GM23338 (cell line): ENCODE measurements around the gene ASPHD2. TPM values are rescaled to one million over a fixed set of nuclear protein-coding genes. Genes with fewer than 3 reads are reported as not detected.

Source experiments
- ATAC-seq: fragments of 200-7000 bp; cut with Tn5 transposase; 3 replicates; pipeline ENCODE4 v1.9.1; 2020
- DNase-seq: peaks from one replicate; pipeline ENCODE4 v3.0.0-alpha.2; 2015; ENCODE audit warnings: low spot score
- H2AFZ ChIP-seq: fragments of 200-600 bp; sonication (generic); 2 replicates; pipeline ENCODE4 v1.8.0; 2016; ENCODE audit warnings: antibody characterized with exemption, mild to moderate bottlenecking, moderate library complexity
- H3F3A ChIP-seq: fragments of 200-600 bp; sonication (generic); replicated peaks from 2 replicates; pipeline ENCODE4 v1.8.0; 2017; ENCODE audit warnings: antibody characterized with exemption, mixed run types, low read depth
- H3K27ac ChIP-seq: fragments of 200-600 bp; sonication (generic); 2 replicates; pipeline ENCODE4 v1.6.1; 2016; ENCODE audit warnings: low read depth
- H3K27me3 ChIP-seq: fragments of 200-600 bp; sonication (generic); 2 replicates; pipeline ENCODE4 v1.8.0; 2016; ENCODE audit warnings: mild to moderate bottlenecking, mixed run types, moderate library complexity; ENCODE audit not compliant: insufficient read depth
- H3K36me3 ChIP-seq: fragments of 200-600 bp; sonication (generic); 2 replicates; pipeline ENCODE4 v1.8.0; 2016; ENCODE audit warnings: mild to moderate bottlenecking; ENCODE audit not compliant: insufficient read depth
- H3K4me1 ChIP-seq: fragments of 200-600 bp; sonication (generic); 2 replicates; pipeline ENCODE4 v1.8.0; 2016; ENCODE audit warnings: mild to moderate bottlenecking, moderate library complexity; ENCODE audit not compliant: insufficient read depth
- H3K4me2 ChIP-seq: fragments of 200-600 bp; sonication (generic); 2 replicates; pipeline ENCODE4 v1.7.1; 2017; ENCODE audit warnings: mixed run types
- H3K4me3 ChIP-seq: fragments of 200-600 bp; sonication (generic); 2 replicates; pipeline ENCODE4 v1.6.1; 2016; ENCODE audit warnings: mixed run types
- H3K79me2 ChIP-seq: fragments of 200-600 bp; sonication (generic); replicated peaks from 2 replicates; pipeline ENCODE4 v1.8.0; 2017; ENCODE audit warnings: mild to moderate bottlenecking; ENCODE audit not compliant: insufficient read depth
- H3K9me2 ChIP-seq: fragments of 200-600 bp; sonication (generic); 2 replicates; pipeline ENCODE4 v1.8.0; 2017; ENCODE audit not compliant: insufficient read depth
- H4K20me1 ChIP-seq: fragments of 200-600 bp; sonication (generic); replicated peaks from 2 replicates; pipeline ENCODE4 v1.8.0; 2017; ENCODE audit warnings: mild to moderate bottlenecking; ENCODE audit not compliant: insufficient read depth
- H3K27ac Mint-ChIP-seq: 2 replicates; pipeline ENCODE4 v1.8.0; 2020; ENCODE audit warnings: inconsistent platforms, mild to moderate bottlenecking, moderate library complexity, mixed read lengths
- H3K27me3 Mint-ChIP-seq: 3 replicates; pipeline ENCODE4 v1.8.0; 2022; ENCODE audit warnings: low read depth, mild to moderate bottlenecking, moderate library complexity, mixed read lengths, inconsistent platforms; ENCODE audit not compliant: insufficient read depth, poor library complexity
- H3K36me3 Mint-ChIP-seq: 3 replicates; pipeline ENCODE4 v1.8.0; 2021; ENCODE audit warnings: low read depth, mild to moderate bottlenecking, inconsistent platforms, moderate library complexity, mixed read lengths
- H3K4me1 Mint-ChIP-seq: 3 replicates; pipeline ENCODE4 v1.8.0; 2020; ENCODE audit warnings: mild to moderate bottlenecking, inconsistent platforms, mixed read lengths
- H3K4me3 Mint-ChIP-seq: 3 replicates; pipeline ENCODE4 v1.8.0; 2021; ENCODE audit warnings: moderate library complexity, mild to moderate bottlenecking, inconsistent platforms, mixed read lengths
- H3K9me3 Mint-ChIP-seq: 3 replicates; pipeline ENCODE4 v1.8.0; 2020; ENCODE audit warnings: moderate library complexity, mild to moderate bottlenecking, inconsistent platforms, mixed read lengths
- CREB1 ChIP-seq: fragments of 250-450 bp; sonication (Bioruptor Pico); IDR thresholded peaks from 2 replicates; pipeline ENCODE4 v1.5.0; 2020; ENCODE audit warnings: low read depth, mild to moderate bottlenecking, moderate library complexity
- CTCF ChIP-seq, 2 experiments: fragments of 200-600 bp in 1 of 2; sonication (generic) in 1 of 2; conservative IDR thresholded peaks; 2 replicates each; pipeline versions ENCODE4 v1.5.1 to v1.6.1; 2016 to 2017; ENCODE audit warnings: antibody characterized with exemption in 2 of 2, low read depth in 2 of 2, mild to moderate bottlenecking in 2 of 2, moderate library complexity in 1 of 2
- ETS1 ChIP-seq: IDR thresholded peaks from 2 replicates; pipeline ENCODE4 v1.6.1; 2016; ENCODE audit warnings: antibody characterized with exemption
- EZH2 ChIP-seq: fragments of 200-600 bp; sonication (generic); IDR thresholded peaks from one replicate; pipeline ENCODE4 v1.8.0; 2017; ENCODE audit warnings: antibody characterized with exemption, mild to moderate bottlenecking, low read depth; ENCODE audit not compliant: unreplicated experiment
- EZH2phosphoT487 ChIP-seq: fragments of 200-600 bp; sonication (generic); IDR thresholded peaks from one replicate; pipeline ENCODE4 v1.8.1; 2018; ENCODE audit warnings: antibody characterized with exemption; ENCODE audit not compliant: unreplicated experiment
- JUNB ChIP-seq: IDR thresholded peaks from one replicate; pipeline ENCODE4 v1.6.1; 2016; ENCODE audit warnings: antibody characterized with exemption; ENCODE audit not compliant: unreplicated experiment
- NANOG ChIP-seq: IDR thresholded peaks from 2 replicates; pipeline ENCODE4 v1.6.1; 2016; ENCODE audit warnings: antibody characterized with exemption, borderline replicate concordance
- POLR2AphosphoS5 ChIP-seq: IDR thresholded peaks from 2 replicates; pipeline ENCODE4 v1.6.1; 2016; ENCODE audit warnings: antibody characterized with exemption, low read depth
- REST ChIP-seq: IDR thresholded peaks from one replicate; pipeline ENCODE4 v1.6.1; 2018; ENCODE audit warnings: antibody characterized with exemption; ENCODE audit not compliant: unreplicated experiment
- STAT1 ChIP-seq: IDR thresholded peaks from one replicate; pipeline ENCODE4 v1.6.1; 2016; ENCODE audit warnings: antibody characterized with exemption; ENCODE audit not compliant: unreplicated experiment
- ZNF114 ChIP-seq: fragments of 250-450 bp; sonication (Bioruptor Pico); IDR thresholded peaks from 2 replicates; pipeline ENCODE4 v1.5.0; 2020; ENCODE audit warnings: mild to moderate bottlenecking, moderate library complexity
- ZNF331 ChIP-seq: fragments of 250-450 bp; sonication (Bioruptor Pico); IDR thresholded peaks from 2 replicates; pipeline ENCODE4 v1.5.0; 2020; ENCODE audit warnings: low read depth, mild to moderate bottlenecking, moderate library complexity
- long read RNA-seq: library from polyadenylated mRNA; unstranded; transcript quantifications from one replicate; pipeline ENCODE4 v2.0.0, GENCODE V29; 2020; ENCODE audit not compliant: unreplicated experiment
- polyA plus RNA-seq: library from polyadenylated mRNA; unstranded; fragments of >200 nt; fragmentation: Nextera tagmentation; extraction: Ambion mirVana; gene quantifications from 2 replicates; pipeline ENCODE4 v1.2.1, GENCODE V29; 2016
- total RNA-seq: library from RNA; depleted of rRNA; stranded (reverse); fragments of >200 nt; shearing (Covaris generic); gene quantifications from 2 replicates; pipeline ENCODE4 v1.2.3, GENCODE V29; 2014; rRNA removed

ASPHD2 gene
- total RNA-seq, result 9.3 and 10.0 TPM in 2 replicates
- 6.0 and 8.3 TPM in 2 replicates for polyA plus RNA-seq
- long read RNA-seq, partial matches to known transcripts, result 0 of 3 reads
- long read RNA-seq, other reads (novel, unspliced or antisense), result 3 of 3 reads

- DNase-seq, result peak; percentile 84
- peaks cover 17% of the 10 kb centered on the region for H3K4me1 Mint-ChIP-seq
- Histone ChIP-seq H3K79me2 (no peaks in the 10 kb centered on the region; the same call in 1 of the 2 replicates), H4K20me1 (no peaks in the 10 kb centered on the region; the same call in none of the 2 replicates), H3F3A (peaks cover 8% of the 10 kb centered on the region), H3K27me3 (peaks cover 24% of the 10 kb centered on the region), H2AFZ (peak within 1 kb of the TSS; percentile 100), H3K4me3 (peak within 1 kb of the TSS; percentile 95), H3K36me3 (no peaks in the 10 kb centered on the region), H3K4me2 (peak within 1 kb of the TSS; percentile 100), H3K27ac (no peak within 1 kb of the TSS; the same call in 1 of the 2 replicates), H3K4me1 (peaks cover 12% of the 10 kb centered on the region; the same call in 1 of the 2 replicates), H3K9me2 (0 out of 2 replicates have a peak, but pooled peaks cover 3% of the 10 kb centered on the region)
- peak within 1 kb of the TSS; percentile 93 for H3K27ac Mint-ChIP-seq
- TF ChIP-seq POLR2AphosphoS5 (peak; percentile 80), CREB1 (CRISPR knock-in tag) (no peak)
- peaks cover 3% of the 10 kb centered on the region; the same call in 2 of the 3 replicates for H3K9me3 Mint-ChIP-seq
- peaks cover 6% of the 10 kb centered on the region; the same call in 2 of the 3 replicates for H3K36me3 Mint-ChIP-seq
- peak; percentile 91 for ATAC-seq
- H3K4me3 Mint-ChIP-seq, result peak within 1 kb of the TSS; percentile 98
- peaks cover 22% of the 10 kb centered on the region for H3K27me3 Mint-ChIP-seq
Measured at GRCh38 chr22:26428515-26429457, at the start of gene ASPHD2. Gene ASPHD2, plus strand, starts transcription at chr22:26429260. Its CDS starts 4,356 bp downstream, at chr22:26433616.

GRCh38 chr22:26380072-26380830 lies 48.8 kb upstream of the ASPHD2 start:
- DNase-seq (no peak), ATAC-seq (no peak)
- no peak overlapping the region for H3K27ac ChIP-seq
- no peaks in the 10 kb centered on the region for H3K79me2 ChIP-seq
- H4K20me1 ChIP-seq, result no peaks in the 10 kb centered on the region; the same call in 1 of the 2 replicates
- 0 out of 2 replicates have a peak overlapping the region, but pooled peaks have one; percentile 18 for H2AFZ ChIP-seq
- H3K27ac Mint-ChIP-seq, result no peak overlapping the region
- no peak overlapping the region for H3K4me3 Mint-ChIP-seq
- no peaks in the 10 kb centered on the region for H3F3A ChIP-seq
- H3K27me3 Mint-ChIP-seq, result no peaks in the 10 kb centered on the region
- H3K4me1 Mint-ChIP-seq, result peaks cover 13% of the 10 kb centered on the region; the same call in 2 of the 3 replicates
- H3K4me2 ChIP-seq, result no peak overlapping the region
- no peak overlapping the region for H3K4me3 ChIP-seq
- no peaks in the 10 kb centered on the region for H3K27me3 ChIP-seq
- H3K36me3 Mint-ChIP-seq, result no peaks in the 10 kb centered on the region
- no peaks in the 10 kb centered on the region for H3K36me3 ChIP-seq
- H3K9me3 Mint-ChIP-seq, result no peaks in the 10 kb centered on the region
- H3K9me2 ChIP-seq, result no peaks in the 10 kb centered on the region
- peaks cover 9% of the 10 kb centered on the region; the same call in 1 of the 2 replicates for H3K4me1 ChIP-seq
- TF ChIP-seq REST, result no peak
- no peak for TF ChIP-seq POLR2AphosphoS5
- TF ChIP-seq ZNF114 (CRISPR knock-in tag), result no peak
- no peak for TF ChIP-seq JUNB
- TF ChIP-seq EZH2, result no peak
- TF ChIP-seq ETS1, result no peak
- no peak for TF ChIP-seq ZNF331 (CRISPR knock-in tag)
- TF ChIP-seq EZH2phosphoT487, result no peak
- no peak for TF ChIP-seq CTCF (conservative IDR thresholded peaks at IDR 0.05; ENCODE audit: low read depth in 2 of 2)
- TF ChIP-seq NANOG, result no peak
- no peak for TF ChIP-seq STAT1
